H9 (cell line): ENCODE results near the gene STK32C. TPM values are rescaled to one million over a fixed set of nuclear protein-coding genes. Genes with fewer than 3 reads are reported as not detected.
A peak's percentile ranks its signal among the peaks of the same experiment; 100 is the strongest.

Experiments used
- DNase-seq: peaks from one replicate; pipeline ENCODE4 v3.0.0-alpha.2; 2017
- H2AFZ ChIP-seq: one replicate; pipeline ENCODE4 v1.6.1; 2013; ENCODE audit warnings: mild to moderate bottlenecking, low read length, control low read depth, moderate library complexity
- H2AK5ac ChIP-seq: 2 replicates; pipeline ENCODE4 v1.6.1; 2013; ENCODE audit warnings: low read length, control low read depth, mixed read lengths; ENCODE audit not compliant: insufficient read length
- H2BK120ac ChIP-seq: one replicate; pipeline ENCODE4 v1.6.1; 2013; ENCODE audit warnings: low read depth, mild to moderate bottlenecking, low read length, control low read depth, inconsistent platforms; ENCODE audit not compliant: poor library complexity, severe bottlenecking
- H2BK12ac ChIP-seq: 2 replicates; pipeline ENCODE4 v1.6.1; 2013; ENCODE audit warnings: low read length, control low read depth, mixed read lengths, low read depth; ENCODE audit not compliant: insufficient read length
- H2BK15ac ChIP-seq: 2 replicates; pipeline ENCODE4 v1.6.1; 2013; ENCODE audit warnings: low read depth, low read length, control low read depth
- H2BK20ac ChIP-seq: one replicate; pipeline ENCODE4 v1.6.1; 2013; ENCODE audit warnings: low read depth, mild to moderate bottlenecking, low read length, control low read depth, inconsistent platforms; ENCODE audit not compliant: poor library complexity, severe bottlenecking
- H2BK5ac ChIP-seq: 2 replicates; pipeline ENCODE4 v1.6.1; 2013; ENCODE audit warnings: low read length, control low read depth, mixed read lengths; ENCODE audit not compliant: insufficient read length
- H3K14ac ChIP-seq: 2 replicates; pipeline ENCODE4 v1.6.1; 2013; ENCODE audit warnings: low read length, control low read depth; ENCODE audit not compliant: insufficient read depth
- H3K18ac ChIP-seq: 2 replicates; pipeline ENCODE4 v1.6.1; 2013; ENCODE audit warnings: low read depth, mild to moderate bottlenecking, mixed read lengths, low read length, control low read depth; ENCODE audit not compliant: insufficient read length
- H3K23ac ChIP-seq: 2 replicates; pipeline ENCODE4 v1.6.1; 2013; ENCODE audit warnings: low read length, control low read depth, mixed read lengths, low read depth; ENCODE audit not compliant: insufficient read length
- H3K23me2 ChIP-seq: 2 replicates; pipeline ENCODE4 v1.6.1; 2013; ENCODE audit warnings: low read depth, mild to moderate bottlenecking, mixed read lengths, low read length, control low read depth; ENCODE audit not compliant: insufficient read length, poor library complexity, severe bottlenecking
- H3K27ac ChIP-seq: 2 replicates; pipeline ENCODE4 v1.5.1; 2013; ENCODE audit warnings: low read length, control low read depth, mixed read lengths, low read depth; ENCODE audit not compliant: insufficient read length
- H3K27me3 ChIP-seq: 2 replicates; pipeline ENCODE4 v1.6.1; 2013; ENCODE audit warnings: low read length, control low read depth, inconsistent platforms; ENCODE audit not compliant: insufficient read depth
- H3K4ac ChIP-seq: 2 replicates; pipeline ENCODE4 v1.6.1; 2013; ENCODE audit warnings: low read depth, mild to moderate bottlenecking, control low read depth, inconsistent platforms, low read length, moderate library complexity
- H3K4me1 ChIP-seq: 2 replicates; pipeline ENCODE4 v1.6.1; 2013; ENCODE audit warnings: low read length, control low read depth, inconsistent platforms; ENCODE audit not compliant: insufficient read depth
- H3K4me2 ChIP-seq: 2 replicates; pipeline ENCODE4 v1.6.1; 2013; ENCODE audit warnings: low read length, control low read depth, mixed read lengths; ENCODE audit not compliant: insufficient read length, insufficient read depth
- H3K56ac ChIP-seq: 2 replicates; pipeline ENCODE4 v1.6.1; 2013; ENCODE audit warnings: low read depth, mild to moderate bottlenecking, mixed read lengths, low read length, control low read depth; ENCODE audit not compliant: insufficient read length
- H3K79me1 ChIP-seq: 2 replicates; pipeline ENCODE4 v1.6.1; 2013; ENCODE audit warnings: low read depth, mild to moderate bottlenecking, moderate library complexity, low read length, control low read depth, inconsistent platforms; ENCODE audit not compliant: insufficient read depth, poor library complexity, severe bottlenecking
- H3K79me2 ChIP-seq: 2 replicates; pipeline ENCODE4 v1.6.1; 2013; ENCODE audit warnings: low read length, control low read depth, inconsistent platforms; ENCODE audit not compliant: insufficient read depth
- H3K9ac ChIP-seq: 2 replicates; pipeline ENCODE4 v1.6.1; 2013; ENCODE audit warnings: low read length, control low read depth, mixed read lengths; ENCODE audit not compliant: insufficient read length; ENCODE audit errors: extremely low read depth
- H3K9me3 ChIP-seq: one replicate; pipeline ENCODE4 v1.6.1; 2013; ENCODE audit warnings: low read depth, low read length, inconsistent platforms; ENCODE audit not compliant: control insufficient read depth
- H3T11ph ChIP-seq: one replicate; pipeline ENCODE4 v1.6.1; 2013; ENCODE audit warnings: mild to moderate bottlenecking, low read length, control low read depth, inconsistent platforms
- H4K20me1 ChIP-seq: one replicate; pipeline ENCODE4 v1.6.1; 2013; ENCODE audit not compliant: control insufficient read depth, insufficient read length, insufficient read depth
- H4K5ac ChIP-seq: 2 replicates; pipeline ENCODE4 v1.6.1; 2013; ENCODE audit warnings: low read depth, mild to moderate bottlenecking, mixed read lengths, low read length, control low read depth; ENCODE audit not compliant: insufficient read length
- H4K8ac ChIP-seq: replicated peaks from 2 replicates; pipeline ENCODE4 v1.6.1; 2013; ENCODE audit warnings: low read length, control low read depth, mixed read lengths, low read depth; ENCODE audit not compliant: insufficient read length
- H4K91ac ChIP-seq: 2 replicates; pipeline ENCODE4 v1.6.1; 2013; ENCODE audit warnings: low read depth, mild to moderate bottlenecking, moderate library complexity, mixed read lengths, low read length, control low read depth; ENCODE audit not compliant: insufficient read length
- H3K27ac Mint-ChIP-seq, 3 experiments: 2 replicates in 2 of 3; 3 replicates in 1 of 3; pipeline ENCODE4 v1.8.0; 2020 to 2021; ENCODE audit warnings: mixed read lengths in 3 of 3, mild to moderate bottlenecking in 1 of 3, moderate library complexity in 1 of 3
- H3K27me3 Mint-ChIP-seq: 2 replicates; pipeline ENCODE4 v1.8.0; 2021; ENCODE audit warnings: low read depth, mild to moderate bottlenecking, moderate library complexity, mixed read lengths
- H3K36me3 Mint-ChIP-seq, 3 experiments: 2 replicates in 2 of 3; 3 replicates in 1 of 3; pipeline ENCODE4 v1.8.0; 2020 to 2021; ENCODE audit warnings: low read depth in 3 of 3, mixed read lengths in 3 of 3; ENCODE audit not compliant: insufficient read depth in 1 of 3
- H3K4me1 Mint-ChIP-seq, 2 experiments: 2 replicates each; pipeline ENCODE4 v1.8.0; 2020; ENCODE audit warnings: mixed read lengths in 2 of 2
- H3K4me3 Mint-ChIP-seq, 2 experiments: 2 replicates in 1 of 2; 3 replicates in 1 of 2; pipeline ENCODE4 v1.8.0; 2020 to 2021; ENCODE audit warnings: mild to moderate bottlenecking in 2 of 2, mixed read lengths in 2 of 2, moderate library complexity in 1 of 2
- H3K9me3 Mint-ChIP-seq, 2 experiments: 2 replicates in 1 of 2; 3 replicates in 1 of 2; pipeline ENCODE4 v1.8.0; 2020; ENCODE audit warnings: mild to moderate bottlenecking in 2 of 2, mixed read lengths in 2 of 2, moderate library complexity in 1 of 2
- WGBS: extraction: QIAGEN DNeasy Blood & Tissue Kit; methylation state at CpG from one replicate; pipeline ENCODE4 v1.1.7; 2013; ENCODE audit warnings: missing lambda C conversion rate, low lambda C conversion rate, mixed read lengths; ENCODE audit not compliant: insufficient read length; ENCODE audit errors: extremely low coverage; 5-methylcytosine and 5-hydroxymethylcytosine counted together
- total RNA-seq: library from RNA; stranded (reverse); gene quantifications from 2 replicates; pipeline ENCODE4 v1.2.1, GENCODE V29; 2021
- TF ChIP-seq, protein P1 (sequence below): fragments of 200-600 bp; sonication (generic); conservative IDR thresholded peaks from 3 replicates; pipeline ENCODE4 v1.8.0; 2021; ENCODE audit warnings: antibody characterized with exemption, mild to moderate bottlenecking

STK32C gene
- total RNA-seq, 1 experiment from 2014 or later = 11.3 TPM

DNA sequence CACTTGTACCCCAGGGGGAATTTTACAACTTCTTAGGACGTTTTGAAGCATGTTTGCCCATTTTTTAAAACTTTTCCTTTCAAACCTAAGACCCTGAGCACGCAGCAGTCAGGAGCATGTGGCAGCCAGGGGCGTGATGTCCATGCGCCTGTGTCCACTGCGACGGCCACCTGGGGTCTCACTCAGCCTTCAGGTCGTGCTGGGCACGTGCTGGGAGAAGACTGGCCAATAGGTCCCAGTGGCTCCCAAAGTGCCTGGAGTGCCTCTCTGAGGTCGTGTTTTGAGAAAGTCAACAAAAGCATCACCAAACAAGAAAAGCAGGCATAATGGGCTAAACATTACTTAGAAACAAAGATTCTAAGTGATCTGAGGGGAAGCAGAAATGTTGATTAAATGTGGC, 39.1 kb upstream of the STK32C start:
- Histone ChIP-seq H3K27ac (no peak overlapping the region), H3K56ac (no peak overlapping the region), H3K27me3 (no peaks in the 10 kb centered on the region), H4K8ac (no peak overlapping the region), H2BK120ac (no peak overlapping the region), H2AFZ (no peak overlapping the region), H3K18ac (no peak overlapping the region), H2BK20ac (no peak overlapping the region), H3T11ph (no peak overlapping the region), H3K4me2 (no peak overlapping the region), H4K91ac (no peak overlapping the region), H2BK5ac (no peak overlapping the region), H4K5ac (no peak overlapping the region), H3K23me2 (no peaks in the 10 kb centered on the region), H3K4me1 (no peaks in the 10 kb centered on the region), H4K20me1 (no peaks in the 10 kb centered on the region), H2AK5ac (no peak overlapping the region), H3K79me2 (no peaks in the 10 kb centered on the region), H3K9me3 (no peaks in the 10 kb centered on the region), H3K4ac (no peak overlapping the region), H3K79me1 (no peaks in the 10 kb centered on the region), H2BK12ac (no peak overlapping the region), H2BK15ac (no peak overlapping the region), H3K9ac (no peak overlapping the region), H3K23ac (no peak overlapping the region), H3K14ac (no peak overlapping the region)
- H3K27me3 Mint-ChIP-seq = peaks cover 5% of the 10 kb centered on the region
- no CpG with 5 or more reads among the region's 9 CpGs for WGBS
- peak overlapping the region in 1 of 3 experiments; percentile 81; a peak in 1 of 7 replicates for H3K27ac Mint-ChIP-seq
- peaks cover 4 to 9% of the 10 kb centered on the region in 2 experiments; a peak in 3 of 4 replicates for H3K4me1 Mint-ChIP-seq
- TF ChIP-seq, protein P1, sequence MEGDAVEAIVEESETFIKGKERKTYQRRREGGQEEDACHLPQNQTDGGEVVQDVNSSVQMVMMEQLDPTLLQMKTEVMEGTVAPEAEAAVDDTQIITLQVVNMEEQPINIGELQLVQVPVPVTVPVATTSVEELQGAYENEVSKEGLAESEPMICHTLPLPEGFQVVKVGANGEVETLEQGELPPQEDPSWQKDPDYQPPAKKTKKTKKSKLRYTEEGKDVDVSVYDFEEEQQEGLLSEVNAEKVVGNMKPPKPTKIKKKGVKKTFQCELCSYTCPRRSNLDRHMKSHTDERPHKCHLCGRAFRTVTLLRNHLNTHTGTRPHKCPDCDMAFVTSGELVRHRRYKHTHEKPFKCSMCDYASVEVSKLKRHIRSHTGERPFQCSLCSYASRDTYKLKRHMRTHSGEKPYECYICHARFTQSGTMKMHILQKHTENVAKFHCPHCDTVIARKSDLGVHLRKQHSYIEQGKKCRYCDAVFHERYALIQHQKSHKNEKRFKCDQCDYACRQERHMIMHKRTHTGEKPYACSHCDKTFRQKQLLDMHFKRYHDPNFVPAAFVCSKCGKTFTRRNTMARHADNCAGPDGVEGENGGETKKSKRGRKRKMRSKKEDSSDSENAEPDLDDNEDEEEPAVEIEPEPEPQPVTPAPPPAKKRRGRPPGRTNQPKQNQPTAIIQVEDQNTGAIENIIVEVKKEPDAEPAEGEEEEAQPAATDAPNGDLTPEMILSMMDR = no peak
- no peaks in the 10 kb centered on the region; a peak in 1 of 5 replicates for H3K9me3 Mint-ChIP-seq
- H3K4me3 Mint-ChIP-seq = no peak overlapping the region
- DNase-seq = no peak
- H3K36me3 Mint-ChIP-seq = peaks cover 0 to 4% (median 0%) of the 10 kb centered on the region in 3 experiments; a peak in 2 of 7 replicates
